Activated CD4-positive, alpha-beta T cell treated with anti-CD3 and anti-CD28 coated beads, Interleukin-2, amount 50 U/mL, for 16 hours (primary cell): ENCODE data around the gene SLC22A3.
"Not testable (repeated sequence)": the region's sequence is repeated elsewhere in the genome, so short reads cannot be mapped to it uniquely, and the experiment has no call there.

ENCODE experiments used
- DNase-seq: peaks from one replicate; pipeline ENCODE4 v3.0.0-alpha.2; 2020

Gene SLC22A3

DNA sequence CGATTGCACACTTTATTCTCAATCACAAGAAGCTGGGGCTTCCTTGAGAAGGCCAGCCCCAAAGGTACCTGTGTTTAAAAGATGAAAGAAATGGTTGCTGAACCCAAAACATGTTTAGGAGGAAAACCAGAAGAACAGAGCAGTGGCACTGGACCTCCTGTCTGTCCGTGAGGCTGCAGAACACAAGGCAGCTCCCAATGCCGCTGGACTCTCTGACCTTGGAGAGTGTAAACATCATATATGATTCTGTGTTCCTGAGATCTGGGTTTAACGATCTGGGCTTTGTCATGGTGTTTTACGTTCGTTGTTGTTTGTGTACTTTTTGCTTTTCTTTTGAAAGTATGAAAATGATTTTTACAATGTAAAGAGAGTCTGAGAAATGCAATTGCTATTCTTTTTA, 106.1 kb downstream of the SLC22A3 start:
- DNase-seq: no peak

DNA sequence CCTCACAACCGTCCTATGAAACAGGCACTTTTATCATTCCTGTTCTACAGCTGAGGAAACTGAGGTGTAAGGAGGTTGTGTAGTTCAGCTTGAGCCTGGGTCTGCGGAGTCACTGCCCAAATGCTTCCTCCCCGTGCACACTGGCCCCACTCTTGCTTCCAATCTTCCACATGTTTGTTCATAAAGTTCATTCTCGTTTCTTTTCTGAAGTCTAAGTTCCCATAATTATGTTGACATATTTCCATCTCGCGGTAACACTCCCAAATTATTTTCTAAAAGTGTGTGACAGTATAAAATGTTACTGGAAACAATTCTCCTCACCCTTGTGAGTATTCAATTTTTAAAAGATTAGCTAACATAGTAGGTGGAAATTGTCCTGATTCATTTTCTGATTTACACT, 106.9 kb downstream of the SLC22A3 start:
- DNase-seq: no peak

DNA sequence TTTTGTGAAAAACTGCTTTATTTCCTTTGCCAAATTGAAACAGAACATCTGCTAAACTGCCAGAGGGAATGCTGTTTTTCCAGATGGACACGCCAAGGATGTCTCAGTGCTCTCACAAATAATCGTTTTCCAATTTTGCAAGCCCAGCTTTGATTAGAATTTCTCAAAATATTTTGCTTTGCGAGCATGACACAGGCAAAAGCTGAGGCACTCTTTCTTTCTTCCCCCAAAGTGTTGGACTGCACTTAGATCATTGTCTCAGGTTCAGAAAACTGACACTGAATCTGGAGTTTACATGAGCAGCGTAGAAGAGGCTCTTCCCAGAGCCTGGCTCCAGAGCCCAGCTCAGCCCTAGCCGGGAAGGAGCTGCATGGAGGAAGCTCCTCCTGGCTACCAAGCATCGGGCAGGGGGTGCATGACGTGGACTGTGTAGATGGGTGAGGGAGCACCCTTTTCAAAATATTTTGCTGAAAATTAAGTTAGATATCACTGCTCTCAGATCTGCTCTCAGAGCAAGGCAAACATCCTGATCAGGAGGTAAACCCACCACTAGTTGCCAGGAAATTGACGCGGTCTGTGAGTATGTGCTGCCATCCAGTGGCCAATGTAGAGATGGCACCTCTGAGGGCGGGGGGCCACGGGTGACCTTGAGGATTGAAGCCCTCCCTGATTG, 107.5 kb downstream of the SLC22A3 start:
- DNase-seq: peak; percentile 60

DNA sequence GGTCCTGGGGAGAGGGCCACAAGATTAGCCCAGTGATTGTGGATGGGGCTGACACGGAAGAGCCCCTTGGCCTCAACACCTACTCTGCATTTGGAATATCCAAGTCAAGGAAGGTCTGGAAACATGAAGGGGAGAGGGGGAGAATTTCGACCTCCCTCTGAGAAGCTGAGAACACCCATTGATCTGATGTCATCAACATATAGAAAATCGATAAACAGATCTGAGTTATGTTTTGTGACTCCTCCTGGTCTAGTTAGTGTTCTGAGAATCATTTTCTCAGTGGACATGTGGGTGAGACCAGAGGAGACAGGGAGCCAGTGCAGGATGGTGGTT, 108.0 kb downstream of the SLC22A3 start:
- no peak for DNase-seq

DNA sequence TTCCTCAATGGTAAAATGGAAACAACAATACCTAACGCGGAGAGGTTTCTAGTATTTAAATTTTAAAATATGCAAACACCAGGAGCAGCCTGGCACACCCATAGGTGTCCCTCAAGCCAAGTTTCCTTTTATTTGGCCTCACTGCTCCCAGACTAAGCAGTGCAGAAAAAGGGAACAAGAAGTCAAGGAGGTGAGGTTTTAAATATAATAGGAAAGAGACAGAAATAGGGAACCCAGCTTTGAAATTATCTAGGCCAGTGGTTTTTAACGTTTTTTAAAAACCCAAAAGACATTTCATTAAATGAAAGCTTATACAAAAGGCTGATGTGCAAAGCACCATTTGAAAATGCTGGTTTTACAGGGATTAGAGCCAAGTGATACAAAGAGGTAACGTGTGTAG, 109.6 kb downstream of the SLC22A3 start:
- DNase-seq: no peak

DNA sequence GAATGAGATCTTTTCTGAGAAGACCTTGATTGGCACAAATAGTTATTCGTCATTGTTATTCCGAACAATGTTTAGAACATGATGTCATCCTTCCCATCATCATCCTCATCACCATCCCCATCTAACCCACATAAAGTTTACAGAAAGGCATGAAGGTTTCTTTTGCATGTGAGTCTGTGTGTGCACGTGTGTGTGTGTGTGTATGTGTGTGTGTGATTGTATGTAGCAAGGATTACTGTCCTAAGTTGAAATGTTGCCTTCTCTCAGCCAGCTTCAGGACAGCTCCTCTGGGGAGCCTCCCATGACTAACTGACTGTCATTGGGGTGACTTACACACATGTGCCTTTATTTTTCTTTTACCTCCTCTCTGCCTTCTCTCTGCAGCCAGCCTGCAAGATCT, 113.5 kb downstream of the SLC22A3 start:
- DNase-seq: no peak

DNA sequence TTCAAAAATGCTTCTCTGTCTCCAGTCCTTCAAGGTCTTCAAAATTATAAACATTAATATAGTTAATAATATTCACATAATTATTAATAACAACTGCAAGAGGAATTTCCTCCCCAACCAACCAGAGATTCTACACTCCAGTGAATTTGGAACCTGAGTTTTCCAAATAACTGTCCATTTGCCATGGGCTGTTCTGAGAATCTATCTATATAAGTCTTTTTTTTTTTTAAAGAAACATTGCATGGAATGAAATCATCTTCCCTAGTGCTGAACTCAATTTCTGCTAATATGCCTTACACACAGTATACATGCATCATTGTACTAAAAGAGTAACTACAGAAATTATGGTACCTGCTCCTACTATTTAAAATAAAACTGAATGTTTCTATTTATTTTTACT, 113.9 kb downstream of the SLC22A3 start:
- DNase-seq: no peak

DNA sequence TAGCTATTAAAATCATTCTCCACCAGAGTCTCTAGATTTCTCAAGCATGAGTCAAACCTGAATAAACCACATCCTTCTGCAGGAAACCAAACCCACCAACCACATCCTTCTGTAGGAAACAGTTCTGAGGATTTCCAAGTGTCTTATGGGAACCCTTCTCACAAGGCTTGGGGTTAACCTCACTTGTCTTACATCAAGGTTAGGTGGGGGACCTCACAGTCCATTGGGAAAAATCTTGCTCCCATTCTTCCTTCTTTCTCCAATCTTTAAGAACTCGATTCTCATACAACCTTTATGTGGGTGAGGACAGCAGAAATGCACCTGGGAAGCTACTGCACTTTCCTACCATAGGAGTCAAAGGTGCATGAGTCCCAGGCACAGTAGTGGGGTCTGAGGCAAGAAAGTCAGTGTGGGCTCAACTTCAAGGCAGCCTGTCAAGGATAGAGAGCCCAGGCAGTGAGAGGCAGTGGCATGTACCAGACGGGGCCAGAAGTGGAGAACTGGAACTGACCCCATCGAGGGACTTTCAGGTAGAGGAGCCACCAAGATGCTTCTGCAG, 114.5 kb downstream of the SLC22A3 start:
- DNase-seq: peak; percentile 89

DNA sequence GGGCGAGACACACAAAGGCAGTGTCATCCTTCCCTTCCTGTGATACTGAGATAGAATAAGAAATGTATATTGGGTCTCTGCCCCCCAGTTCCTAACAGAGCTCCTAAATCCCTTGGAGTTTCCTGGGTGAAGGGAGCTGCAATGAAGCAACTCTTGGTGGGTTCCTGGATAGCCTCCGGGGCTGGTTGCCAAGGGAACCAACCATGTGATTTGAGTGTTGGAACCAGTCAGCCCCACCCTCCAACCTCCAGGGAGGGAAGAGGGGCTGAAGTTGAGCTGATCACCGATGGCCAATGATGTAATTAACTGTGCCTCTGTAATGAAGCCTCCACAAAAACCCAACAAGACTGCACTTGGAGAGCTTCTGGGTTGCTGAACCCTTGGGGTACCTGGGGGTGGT, 116.6 kb downstream of the SLC22A3 start:
- DNase-seq: no peak

DNA sequence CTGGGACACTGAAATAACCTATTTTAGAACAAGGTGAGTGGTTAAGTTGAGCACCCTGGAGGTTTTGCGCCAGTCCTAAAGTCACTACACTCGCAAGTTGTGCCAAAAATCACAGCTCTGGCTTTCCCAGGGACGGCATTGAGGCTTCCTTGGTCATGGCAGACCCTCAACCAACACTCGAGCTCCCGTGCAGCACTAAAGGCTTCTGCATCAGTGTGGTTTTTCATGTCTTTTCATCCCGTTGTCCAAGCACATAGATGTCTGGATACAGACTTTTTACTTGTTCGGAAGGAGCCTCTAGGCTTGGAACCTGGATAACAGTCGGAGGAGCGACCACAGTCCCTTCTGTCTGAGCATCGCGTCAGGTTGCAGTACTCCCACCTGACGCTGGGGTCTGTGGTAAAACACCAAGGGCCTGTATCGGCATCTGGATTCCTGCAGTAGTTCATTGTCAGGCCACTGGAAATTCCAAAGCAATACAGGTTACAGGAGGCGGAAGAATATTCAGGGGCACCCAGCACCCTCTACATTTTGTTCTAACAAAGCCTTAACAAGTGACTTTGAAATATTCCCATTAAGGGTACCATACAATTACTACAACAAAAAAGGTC, 119.2 kb downstream of the SLC22A3 start:
- DNase-seq: not testable (repeated sequence)

DNA sequence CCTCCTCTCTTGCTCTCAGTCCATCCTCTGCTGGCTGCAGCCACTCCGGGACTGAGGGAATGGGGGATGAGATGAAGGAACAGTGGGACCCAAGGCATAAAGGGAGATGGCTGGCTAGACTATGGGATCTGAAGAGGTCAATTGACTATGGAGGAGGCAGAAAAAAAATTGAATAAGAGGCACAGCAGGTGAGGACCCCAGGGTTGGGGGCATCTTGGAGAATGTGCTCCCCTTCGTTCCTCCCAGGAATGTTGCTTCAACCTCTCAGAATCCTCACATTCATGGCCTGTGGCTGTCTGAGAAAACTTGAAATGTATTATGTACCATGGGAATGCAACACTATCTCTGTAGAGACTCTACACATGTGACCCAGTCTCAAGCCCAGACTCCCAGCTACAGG, 121.0 kb downstream of the SLC22A3 start:
- DNase-seq: no peak

DNA sequence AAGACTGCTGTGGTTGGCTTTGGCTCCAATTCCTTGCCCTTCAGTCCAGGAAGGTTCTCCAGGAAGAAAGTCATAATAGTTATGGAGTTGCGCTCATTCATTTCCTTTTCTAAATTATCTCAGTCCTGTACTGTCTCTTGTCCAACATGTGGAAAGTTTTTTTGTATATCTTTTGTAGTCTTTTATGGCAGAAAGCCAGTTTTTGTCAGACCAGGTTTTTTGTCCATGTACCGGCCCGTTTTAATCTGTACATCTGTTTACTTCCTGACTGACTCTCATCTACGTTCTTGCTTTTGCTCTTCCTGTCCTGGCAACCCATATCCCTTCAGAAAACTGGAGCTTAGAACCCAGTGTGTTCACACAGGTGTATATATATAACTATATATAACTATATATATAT, 127.9 kb downstream of the SLC22A3 start:
- not testable (repeated sequence) for DNase-seq

DNA sequence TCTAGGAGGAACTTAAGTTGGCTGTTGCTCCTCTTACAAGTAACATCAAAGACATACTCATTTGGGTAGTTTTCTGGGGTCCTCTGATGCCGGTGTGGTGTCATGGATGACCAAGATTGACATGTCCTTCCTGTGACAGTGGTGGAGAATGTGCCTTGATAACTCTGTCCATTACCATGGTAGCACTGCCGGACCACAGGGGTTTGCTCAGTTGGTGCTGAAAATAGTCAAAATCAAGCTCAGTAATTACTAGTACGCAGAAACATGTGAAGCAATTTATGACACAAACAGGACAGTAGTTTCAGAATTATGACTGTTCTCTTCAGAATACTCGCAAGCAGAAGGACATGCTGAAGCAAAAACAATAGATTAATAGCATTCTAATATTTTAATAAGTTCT, 128.9 kb downstream of the SLC22A3 start:
- not testable (repeated sequence) for DNase-seq

DNA sequence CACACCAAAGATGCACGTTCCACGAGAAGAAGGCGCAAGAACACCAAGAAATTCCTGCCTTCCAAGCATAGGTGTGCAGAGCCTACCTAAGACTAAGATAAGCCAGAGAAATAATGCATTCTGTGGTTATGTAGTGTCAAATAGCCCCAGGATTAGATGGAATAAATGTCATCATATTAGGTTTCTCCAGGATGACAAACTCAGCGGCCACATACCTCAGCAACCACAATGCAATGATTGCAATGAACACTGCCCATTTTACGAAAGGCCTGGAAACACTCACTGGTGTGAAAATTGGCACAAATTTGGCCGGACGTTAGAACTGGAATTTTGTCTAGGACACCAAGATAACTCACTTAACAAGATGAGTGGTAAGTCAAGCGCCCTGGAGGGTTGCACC, 129.7 kb downstream of the SLC22A3 start:
- no peak for DNase-seq

DNA sequence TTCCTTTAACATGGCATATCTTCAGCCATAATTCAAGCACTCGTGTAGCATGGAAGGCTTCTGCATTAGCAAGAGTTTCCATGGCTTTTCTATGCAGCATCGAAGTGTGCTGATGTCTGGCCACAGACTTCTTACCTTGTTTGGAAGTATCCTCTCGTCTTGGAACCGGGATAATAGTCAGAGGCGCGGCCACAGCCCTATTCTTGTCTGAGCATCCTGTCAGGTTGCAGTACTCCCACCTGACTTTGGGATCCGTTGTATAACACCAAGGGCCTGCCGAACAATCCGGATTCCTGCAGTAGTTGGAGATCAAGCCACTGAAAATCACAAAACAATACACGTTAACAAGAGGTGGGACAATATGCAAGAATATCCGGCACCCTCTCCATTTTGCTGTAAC, 138.9 kb downstream of the SLC22A3 start:
- no peak for DNase-seq

DNA sequence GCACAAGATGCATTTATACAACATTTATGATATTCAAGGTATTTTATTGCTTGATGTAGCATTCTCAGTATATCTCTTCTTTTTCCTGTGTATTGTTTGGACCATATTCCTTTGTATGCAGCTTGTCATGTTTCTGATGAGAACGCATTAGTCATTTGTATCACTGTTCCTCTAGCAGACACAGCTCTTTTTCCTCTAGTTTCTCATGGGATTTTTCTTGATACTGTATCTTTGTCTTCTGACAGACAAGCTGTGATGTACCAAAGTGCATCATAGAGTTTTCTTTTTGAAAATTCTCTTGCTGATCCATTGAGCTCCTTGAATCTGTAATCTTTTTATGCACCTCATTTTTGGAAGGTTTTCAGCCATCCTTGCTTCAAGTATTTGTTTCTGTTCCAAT, 140.9 kb downstream of the SLC22A3 start:
- DNase-seq: no peak

DNA sequence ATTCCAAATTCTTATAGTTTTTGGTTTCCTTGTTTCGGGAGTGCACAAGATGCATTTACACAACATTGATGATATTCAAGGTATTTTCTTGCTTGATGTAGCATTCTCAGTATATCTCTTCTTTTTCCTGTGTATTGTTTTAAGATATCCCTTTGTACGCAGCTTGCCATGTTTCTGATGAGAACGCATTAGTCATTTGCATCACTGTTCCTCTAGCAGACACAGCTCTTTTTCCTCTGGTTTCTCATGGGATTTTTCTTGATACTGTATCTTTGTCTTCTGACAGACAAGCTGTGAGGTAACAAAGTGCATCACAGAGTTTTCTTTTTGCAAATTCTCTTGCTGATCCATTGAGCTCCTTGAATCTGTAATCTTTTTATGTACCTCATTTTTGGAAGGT, 146.4 kb downstream of the SLC22A3 start:
- no peak for DNase-seq

DNA sequence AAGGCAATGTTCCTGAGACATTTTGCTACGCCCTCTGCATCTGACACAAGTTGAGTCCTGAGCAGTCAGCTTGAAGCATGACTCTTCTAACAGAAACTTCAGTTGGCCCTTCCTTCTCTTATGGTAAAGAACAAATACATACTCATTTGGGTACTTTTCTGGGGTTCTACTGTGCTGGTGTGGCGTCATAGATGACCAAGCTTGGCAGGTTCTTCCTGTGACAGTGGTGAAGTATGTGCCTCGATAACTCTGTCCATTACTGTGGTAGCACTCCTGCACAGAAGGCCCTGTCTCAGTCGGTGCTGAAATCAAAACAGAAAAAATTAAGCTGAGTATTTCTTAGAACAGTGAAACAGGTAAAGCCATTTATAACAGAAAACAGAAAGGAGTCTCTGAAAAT, 152.5 kb downstream of the SLC22A3 start:
- DNase-seq: peak; percentile 36
